ENCODE data around the gene DOK3. TPM values are rescaled to one million over a fixed set of nuclear protein-coding genes. Genes with fewer than 3 reads are reported as not detected.
A peak's percentile ranks its signal among the peaks of the same experiment; 100 is the strongest.

DOK3 gene
- total and polyA plus RNA-seq, 10 of the 15 experiments (the other 5 are each of a cell fraction or from before 2014, with no cell fraction given) = 6.6 to 107 (median 52.1) TPM

DNA sequence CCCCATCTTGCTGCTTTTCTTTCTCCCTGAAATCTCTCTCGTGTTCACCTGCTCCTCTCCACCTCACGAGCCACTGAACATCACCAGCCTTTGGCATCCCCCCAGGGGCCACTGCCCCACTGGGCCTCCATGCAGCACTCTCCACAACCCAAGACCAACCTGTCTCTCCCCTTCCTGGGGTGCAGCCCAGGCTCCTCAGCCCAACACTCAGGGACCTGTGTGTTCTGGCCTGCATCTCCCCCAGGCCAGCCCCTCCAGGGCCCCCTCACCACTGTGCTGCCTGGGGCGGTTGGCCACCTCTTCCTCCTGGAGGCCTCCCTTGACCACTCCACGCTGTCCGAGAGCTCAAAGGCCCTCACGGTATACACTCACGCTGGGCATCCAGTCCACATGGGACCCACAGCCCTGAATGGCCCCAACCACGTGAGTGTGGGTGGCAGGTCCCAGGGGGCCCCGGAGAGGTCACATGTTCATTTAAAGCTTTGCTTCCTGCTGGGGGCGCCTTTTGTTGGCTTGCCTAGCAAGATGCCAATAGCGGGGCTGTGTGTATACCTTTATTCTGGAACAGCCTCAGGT, 453 bp upstream of the DOK3 start (continued):
- TF ChIP-seq KLF5 (IDR thresholded peaks at IDR 0.05; ENCODE audit: partially characterized antibody) = no peak
- TF ChIP-seq SMAD1 (IDR thresholded peaks at IDR 0.05; ENCODE audit: low read depth, partially characterized antibody) = no peak
- peak in 1 of 2 experiments; percentile 90; a peak in 2 of 3 replicates for TF ChIP-seq EGR1 (IDR thresholded peaks at IDR 0.05; ENCODE audit: borderline replicate concordance in 1 of 2, low read depth in 2 of 2, low read length in 2 of 2)
- TF ChIP-seq ATF7 (IDR thresholded peaks at IDR 0.05; ENCODE audit: low read depth) = no peak
- peak; percentile 39; the same call in 1 of the 2 replicates for TF ChIP-seq TAF1 (IDR thresholded peaks at IDR 0.05; ENCODE audit: borderline replicate concordance, low read depth, low read length)
- no peak for TF ChIP-seq JUND (IDR thresholded peaks at IDR 0.05; ENCODE audit: low read depth, low read length)
- TF ChIP-seq ZBED1 (IDR thresholded peaks at IDR 0.05; ENCODE audit: borderline replicate concordance) = peak; percentile 23; the same call in 1 of the 2 replicates
- TF ChIP-seq BCLAF1 (IDR thresholded peaks at IDR 0.05) = no peak
- no peak for TF ChIP-seq NR2C1 (IDR thresholded peaks at IDR 0.05)
- 0 out of 2 replicates have a peak, but pooled peaks have one; percentile 2 for TF ChIP-seq TCF12 (IDR thresholded peaks at IDR 0.05; ENCODE audit: low read depth, low read length)
- no peak for TF ChIP-seq BRCA1 (IDR thresholded peaks at IDR 0.05; ENCODE audit: low read depth, low read length)
- TF ChIP-seq CHD1 (IDR thresholded peaks at IDR 0.05; ENCODE audit: low read depth, low read length) = no peak
- no peak for TF ChIP-seq PAX5 (IDR thresholded peaks at IDR 0.05; ENCODE audit: borderline replicate concordance, low read depth, low read length)
- TF ChIP-seq BACH1 (IDR thresholded peaks at IDR 0.05; ENCODE audit: borderline replicate concordance) = peak; percentile 43; the same call in 1 of the 2 replicates
- TF ChIP-seq, protein P1, sequence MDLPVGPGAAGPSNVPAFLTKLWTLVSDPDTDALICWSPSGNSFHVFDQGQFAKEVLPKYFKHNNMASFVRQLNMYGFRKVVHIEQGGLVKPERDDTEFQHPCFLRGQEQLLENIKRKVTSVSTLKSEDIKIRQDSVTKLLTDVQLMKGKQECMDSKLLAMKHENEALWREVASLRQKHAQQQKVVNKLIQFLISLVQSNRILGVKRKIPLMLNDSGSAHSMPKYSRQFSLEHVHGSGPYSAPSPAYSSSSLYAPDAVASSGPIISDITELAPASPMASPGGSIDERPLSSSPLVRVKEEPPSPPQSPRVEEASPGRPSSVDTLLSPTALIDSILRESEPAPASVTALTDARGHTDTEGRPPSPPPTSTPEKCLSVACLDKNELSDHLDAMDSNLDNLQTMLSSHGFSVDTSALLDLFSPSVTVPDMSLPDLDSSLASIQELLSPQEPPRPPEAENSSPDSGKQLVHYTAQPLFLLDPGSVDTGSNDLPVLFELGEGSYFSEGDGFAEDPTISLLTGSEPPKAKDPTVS (IDR thresholded peaks at IDR 0.05; ENCODE audit: low read depth, low read length) = no peak
- TF ChIP-seq POLR2A (IDR thresholded peaks at IDR 0.05; ENCODE audit: low read depth, low read length) = no peak
- TF ChIP-seq, protein P2, sequence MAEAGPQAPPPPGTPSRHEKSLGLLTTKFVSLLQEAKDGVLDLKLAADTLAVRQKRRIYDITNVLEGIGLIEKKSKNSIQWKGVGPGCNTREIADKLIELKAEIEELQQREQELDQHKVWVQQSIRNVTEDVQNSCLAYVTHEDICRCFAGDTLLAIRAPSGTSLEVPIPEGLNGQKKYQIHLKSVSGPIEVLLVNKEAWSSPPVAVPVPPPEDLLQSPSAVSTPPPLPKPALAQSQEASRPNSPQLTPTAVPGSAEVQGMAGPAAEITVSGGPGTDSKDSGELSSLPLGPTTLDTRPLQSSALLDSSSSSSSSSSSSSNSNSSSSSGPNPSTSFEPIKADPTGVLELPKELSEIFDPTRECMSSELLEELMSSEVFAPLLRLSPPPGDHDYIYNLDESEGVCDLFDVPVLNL (IDR thresholded peaks at IDR 0.05; ENCODE audit: low read depth, low read length) = no peak
- TF ChIP-seq MTA2 (IDR thresholded peaks at IDR 0.05; ENCODE audit: low read depth) = peak; percentile 9; the same call in 1 of the 2 replicates
- TF ChIP-seq DPF2 (IDR thresholded peaks at IDR 0.05) = peak; percentile 19; the same call in 1 of the 2 replicates
- no peak for TF ChIP-seq POLR2AphosphoS2 (IDR thresholded peaks at IDR 0.05; ENCODE audit: low read depth, low read length)
- no peak for TF ChIP-seq ZSCAN29 (IDR thresholded peaks at IDR 0.05)
- TF ChIP-seq, protein P3, sequence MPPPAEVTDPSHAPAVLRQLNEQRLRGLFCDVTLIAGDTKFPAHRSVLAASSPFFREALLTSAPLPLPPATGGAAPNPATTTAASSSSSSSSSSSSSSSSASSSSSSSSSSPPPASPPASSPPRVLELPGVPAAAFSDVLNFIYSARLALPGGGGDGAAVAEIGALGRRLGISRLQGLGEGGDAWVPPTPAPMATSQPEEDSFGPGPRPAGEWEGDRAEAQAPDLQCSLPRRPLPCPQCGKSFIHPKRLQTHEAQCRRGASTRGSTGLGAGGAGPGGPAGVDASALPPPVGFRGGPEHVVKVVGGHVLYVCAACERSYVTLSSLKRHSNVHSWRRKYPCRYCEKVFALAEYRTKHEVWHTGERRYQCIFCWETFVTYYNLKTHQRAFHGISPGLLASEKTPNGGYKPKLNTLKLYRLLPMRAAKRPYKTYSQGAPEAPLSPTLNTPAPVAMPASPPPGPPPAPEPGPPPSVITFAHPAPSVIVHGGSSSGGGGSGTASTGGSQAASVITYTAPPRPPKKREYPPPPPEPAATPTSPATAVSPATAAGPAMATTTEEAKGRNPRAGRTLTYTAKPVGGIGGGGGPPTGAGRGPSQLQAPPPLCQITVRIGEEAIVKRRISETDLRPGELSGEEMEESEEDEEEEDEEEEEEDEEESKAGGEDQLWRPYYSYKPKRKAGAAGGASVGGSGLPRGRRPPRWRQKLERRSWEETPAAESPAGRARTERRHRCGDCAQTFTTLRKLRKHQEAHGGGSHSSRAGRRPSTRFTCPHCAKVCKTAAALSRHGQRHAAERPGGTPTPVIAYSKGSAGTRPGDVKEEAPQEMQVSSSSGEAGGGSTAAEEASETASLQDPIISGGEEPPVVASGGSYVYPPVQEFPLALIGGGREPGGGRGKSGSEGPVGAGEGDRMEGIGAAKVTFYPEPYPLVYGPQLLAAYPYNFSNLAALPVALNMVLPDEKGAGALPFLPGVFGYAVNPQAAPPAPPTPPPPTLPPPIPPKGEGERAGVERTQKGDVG (CRISPR knock-in tag; IDR thresholded peaks at IDR 0.05) = 0 out of 2 replicates have a peak, but pooled peaks have one; percentile 60
- TF ChIP-seq IKZF2 (IDR thresholded peaks at IDR 0.05) = no peak; a peak in 1 of 4 replicates

Measured in GM12878 (cell line).